Fibroblast of lung (primary cell): Measurements from ENCODE around the gene ITGAL. TPM values are rescaled to one million over a fixed set of nuclear protein-coding genes. Genes with fewer than 3 reads are reported as not detected.

Experiments used
- DNase-seq, 2 donors: peaks; one replicate each; pipeline versions ENCODE4 v3.0.0 to v3.0.0-alpha.2; 2010; ENCODE audit warnings: low read depth in 2 of 2
- H2AFZ ChIP-seq: 2 replicates; pipeline ENCODE4 v1.5.1; 2012; ENCODE audit warnings: low read length, control low read depth, inconsistent platforms
- H3K27ac ChIP-seq: 2 replicates; pipeline ENCODE4 v1.5.1; 2011; ENCODE audit warnings: low read length, control low read depth; ENCODE audit not compliant: insufficient read depth
- H3K27me3 ChIP-seq: 2 replicates; pipeline ENCODE4 v1.5.1; 2011; ENCODE audit warnings: mild to moderate bottlenecking, low read length; ENCODE audit not compliant: control insufficient read depth, insufficient read depth
- H3K36me3 ChIP-seq: 2 replicates; pipeline ENCODE4 v1.5.1; 2011; ENCODE audit warnings: low read length; ENCODE audit not compliant: control insufficient read depth, insufficient read depth
- H3K4me1 ChIP-seq: 2 replicates; pipeline ENCODE4 v1.5.1; 2011; ENCODE audit warnings: low read length; ENCODE audit not compliant: control insufficient read depth, insufficient read depth; ENCODE audit errors: extremely low read depth
- H3K4me2 ChIP-seq: 2 replicates; pipeline ENCODE4 v1.5.1; 2011; ENCODE audit warnings: low read length, control low read depth; ENCODE audit not compliant: insufficient read depth; ENCODE audit errors: extremely low read depth
- H3K4me3 ChIP-seq, 4 experiments: fragments of 200-600 bp in 1 of 4; sonication (generic) in 1 of 4; replicated peaks in 1 of 4; 2 replicates each; pipeline ENCODE4 v1.5.1; 2011 to 2016; ENCODE audit warnings: low read length in 4 of 4, low read depth in 3 of 4, mild to moderate bottlenecking in 3 of 4, control low read depth in 2 of 4, inconsistent platforms in 1 of 4, mixed read lengths in 1 of 4; ENCODE audit not compliant: insufficient read depth in 1 of 4; ENCODE audit errors: control extremely low read depth in 1 of 4
- H3K79me2 ChIP-seq: 2 replicates; pipeline ENCODE4 v1.5.1; 2012; ENCODE audit warnings: mild to moderate bottlenecking, low read length, inconsistent platforms; ENCODE audit not compliant: control insufficient read depth, insufficient read depth
- H3K9ac ChIP-seq: 2 replicates; pipeline ENCODE4 v1.5.1; 2011; ENCODE audit warnings: mild to moderate bottlenecking, low read length, control low read depth; ENCODE audit not compliant: insufficient read depth
- H3K9me3 ChIP-seq: 2 replicates; pipeline ENCODE4 v1.5.1; 2012; ENCODE audit warnings: low read depth, low read length; ENCODE audit not compliant: control insufficient read depth, insufficient read depth
- H4K20me1 ChIP-seq: 2 replicates; pipeline ENCODE4 v1.5.1; 2011; ENCODE audit warnings: low read length; ENCODE audit not compliant: control insufficient read depth, insufficient read depth; ENCODE audit errors: extremely low read depth
- EZH2 ChIP-seq: IDR thresholded peaks from 2 replicates; pipeline ENCODE4 v1.5.1; 2012; ENCODE audit warnings: low read length, control low read depth, mild to moderate bottlenecking; ENCODE audit errors: missing control alignments
- polyA plus RNA-seq, 2 donors: library from polyadenylated mRNA; depleted of rRNA in 1 of 2; stranded (reverse) in 1 of 2; unstranded in 1 of 2; fragments of >200 nt; gene quantifications; 2 replicates each; pipeline ENCODE4 v1.2.1, GENCODE V29; 2011 to 2012; ENCODE audit warnings: missing spikeins in 1 of 2
- total RNA-seq: library from RNA; depleted of rRNA; stranded (reverse); fragments of >200 nt; gene quantifications from 2 replicates; pipeline ENCODE4 v1.2.1, GENCODE V29; 2014
- TF ChIP-seq, protein P1 (sequence below), 2 donors: IDR thresholded peaks in 1 of 2; conservative IDR thresholded peaks in 1 of 2; 1 replicate in 1 of 2; 2 replicates in 1 of 2; pipeline ENCODE4 v1.5.1; 2011 to 2012; ENCODE audit warnings: low read length in 2 of 2, control low read depth in 1 of 2, inconsistent platforms in 1 of 2, low read depth in 1 of 2, mild to moderate bottlenecking in 1 of 2

The ITGAL gene
- total and polyA plus RNA-seq, 2 donors (not counting 1 experiment from before 2014, with no cell fraction given): not detected

DNA sequence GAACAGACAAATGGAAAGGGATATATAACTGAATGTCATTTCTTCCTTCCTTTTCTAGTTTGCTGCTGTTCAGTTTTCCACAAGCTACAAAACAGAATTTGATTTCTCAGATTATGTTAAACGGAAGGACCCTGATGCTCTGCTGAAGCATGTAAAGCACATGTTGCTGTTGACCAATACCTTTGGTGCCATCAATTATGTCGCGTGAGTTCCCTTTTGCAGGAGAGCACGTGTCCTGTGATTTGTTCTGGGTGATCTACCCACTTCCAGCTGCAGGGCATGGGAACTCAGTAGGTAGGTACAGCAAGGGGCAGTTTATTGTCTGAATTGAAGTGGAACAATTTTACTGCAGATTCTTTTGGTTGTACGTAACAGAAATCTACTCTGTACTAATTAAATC is 8.8 kb downstream of the ITGAL start:
- no peaks in the 10 kb centered on the region for H3K36me3 ChIP-seq
- no peak overlapping the region for H3K9ac ChIP-seq
- H3K27me3 ChIP-seq: peaks cover 3% of the 10 kb centered on the region
- TF ChIP-seq, protein P1, sequence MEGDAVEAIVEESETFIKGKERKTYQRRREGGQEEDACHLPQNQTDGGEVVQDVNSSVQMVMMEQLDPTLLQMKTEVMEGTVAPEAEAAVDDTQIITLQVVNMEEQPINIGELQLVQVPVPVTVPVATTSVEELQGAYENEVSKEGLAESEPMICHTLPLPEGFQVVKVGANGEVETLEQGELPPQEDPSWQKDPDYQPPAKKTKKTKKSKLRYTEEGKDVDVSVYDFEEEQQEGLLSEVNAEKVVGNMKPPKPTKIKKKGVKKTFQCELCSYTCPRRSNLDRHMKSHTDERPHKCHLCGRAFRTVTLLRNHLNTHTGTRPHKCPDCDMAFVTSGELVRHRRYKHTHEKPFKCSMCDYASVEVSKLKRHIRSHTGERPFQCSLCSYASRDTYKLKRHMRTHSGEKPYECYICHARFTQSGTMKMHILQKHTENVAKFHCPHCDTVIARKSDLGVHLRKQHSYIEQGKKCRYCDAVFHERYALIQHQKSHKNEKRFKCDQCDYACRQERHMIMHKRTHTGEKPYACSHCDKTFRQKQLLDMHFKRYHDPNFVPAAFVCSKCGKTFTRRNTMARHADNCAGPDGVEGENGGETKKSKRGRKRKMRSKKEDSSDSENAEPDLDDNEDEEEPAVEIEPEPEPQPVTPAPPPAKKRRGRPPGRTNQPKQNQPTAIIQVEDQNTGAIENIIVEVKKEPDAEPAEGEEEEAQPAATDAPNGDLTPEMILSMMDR (conservative IDR thresholded peaks at IDR 0.05 in 1 of 2, IDR thresholded peaks at IDR 0.05 in 1 of 2; ENCODE audit: low read depth in 1 of 2, low read length in 2 of 2): no peak
- TF ChIP-seq EZH2: no peak
- H3K4me3 ChIP-seq: no peak overlapping the region
- no peaks in the 10 kb centered on the region for H3K9me3 ChIP-seq
- H4K20me1 ChIP-seq: no peaks in the 10 kb centered on the region
- H3K4me1 ChIP-seq: no peaks in the 10 kb centered on the region
- no peaks in the 10 kb centered on the region for H3K79me2 ChIP-seq
- no peak overlapping the region for H3K27ac ChIP-seq
- no peak overlapping the region for H2AFZ ChIP-seq
- no peak overlapping the region for H3K4me2 ChIP-seq
- no peak for DNase-seq

DNA sequence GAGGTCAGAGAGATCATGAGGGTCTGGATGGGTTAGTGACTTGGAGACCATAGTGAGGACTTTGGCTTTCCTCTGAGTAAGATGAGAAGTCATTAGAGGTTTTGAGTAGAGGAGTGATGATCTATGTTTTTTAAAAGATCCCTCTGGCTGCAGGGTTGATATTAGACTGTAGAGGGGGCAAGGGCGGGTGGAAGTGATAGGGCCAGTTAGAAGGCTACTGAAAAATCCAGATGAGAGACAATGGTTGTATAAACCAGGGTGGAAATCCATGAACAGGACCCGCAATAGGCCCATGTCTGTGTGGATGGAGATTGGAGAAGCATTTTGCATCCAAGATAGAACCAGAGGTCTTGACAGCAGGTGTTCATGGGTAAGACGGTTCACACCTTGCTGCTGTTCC is 9.8 kb downstream of the ITGAL start:
- Histone ChIP-seq H4K20me1 (no peaks in the 10 kb centered on the region), H3K79me2 (no peaks in the 10 kb centered on the region), H3K4me3 (no peak overlapping the region), H3K4me1 (no peaks in the 10 kb centered on the region), H2AFZ (no peak overlapping the region), H3K9me3 (no peaks in the 10 kb centered on the region), H3K36me3 (no peaks in the 10 kb centered on the region), H3K4me2 (no peak overlapping the region), H3K27me3 (no peaks in the 10 kb centered on the region), H3K9ac (no peak overlapping the region), H3K27ac (no peak overlapping the region)
- DNase-seq: no peak
- no peak for TF ChIP-seq EZH2
- TF ChIP-seq, protein P1 (conservative IDR thresholded peaks at IDR 0.05 in 1 of 2, IDR thresholded peaks at IDR 0.05 in 1 of 2; ENCODE audit: low read depth in 1 of 2, low read length in 2 of 2): peak in 1 of 2 donors; percentile 36

DNA sequence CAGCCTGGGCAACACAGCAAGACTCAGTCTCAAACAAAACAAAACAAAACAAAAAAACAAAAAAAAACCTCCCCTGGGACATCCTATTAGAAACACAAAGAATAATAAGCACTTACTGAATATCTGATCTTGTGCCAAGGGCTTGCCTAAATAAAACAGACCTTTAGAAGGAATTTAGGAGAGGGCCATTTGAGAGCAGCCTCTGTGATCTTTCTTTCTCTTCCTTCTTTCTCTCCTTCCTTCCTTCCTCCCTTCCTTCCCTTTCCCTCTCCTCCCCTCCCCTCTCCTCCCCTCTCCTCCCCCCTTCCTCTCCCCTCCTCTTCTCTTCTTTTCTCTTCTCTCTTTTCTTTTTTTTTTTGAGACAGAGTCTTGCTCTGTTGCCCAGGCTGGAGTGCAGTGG is 12.3 kb downstream of the ITGAL start:
- H2AFZ ChIP-seq: no peak overlapping the region
- no peak overlapping the region for H3K4me2 ChIP-seq
- H3K4me1 ChIP-seq: no peaks in the 10 kb centered on the region
- no peaks in the 10 kb centered on the region for H4K20me1 ChIP-seq
- no peaks in the 10 kb centered on the region for H3K79me2 ChIP-seq
- no peak overlapping the region for H3K27ac ChIP-seq
- H3K4me3 ChIP-seq: no peak overlapping the region
- no peaks in the 10 kb centered on the region for H3K36me3 ChIP-seq
- H3K9ac ChIP-seq: no peak overlapping the region
- no peak for DNase-seq
- TF ChIP-seq, protein P1 (conservative IDR thresholded peaks at IDR 0.05 in 1 of 2, IDR thresholded peaks at IDR 0.05 in 1 of 2; ENCODE audit: low read depth in 1 of 2, low read length in 2 of 2): no peak
- no peak for TF ChIP-seq EZH2
- no peaks in the 10 kb centered on the region for H3K27me3 ChIP-seq
- H3K9me3 ChIP-seq: no peaks in the 10 kb centered on the region
